Effector CD4-positive, alpha-beta T cell (primary cell): ENCODE data around the gene VARS2.
"Not testable (repeated sequence)": the region's sequence is repeated elsewhere in the genome, so short reads cannot be mapped to it uniquely, and the experiment has no call there.

Source experiments
- DNase-seq: peaks from one replicate; pipeline ENCODE4 v3.0.0-alpha.2; 2020
- total RNA-seq: gene quantifications from one replicate; lab custom pipeline; 2026; lab: John Stamatoyannopoulos, UW

VARS2 gene
- 0.75 reads per million for total RNA-seq

DNA sequence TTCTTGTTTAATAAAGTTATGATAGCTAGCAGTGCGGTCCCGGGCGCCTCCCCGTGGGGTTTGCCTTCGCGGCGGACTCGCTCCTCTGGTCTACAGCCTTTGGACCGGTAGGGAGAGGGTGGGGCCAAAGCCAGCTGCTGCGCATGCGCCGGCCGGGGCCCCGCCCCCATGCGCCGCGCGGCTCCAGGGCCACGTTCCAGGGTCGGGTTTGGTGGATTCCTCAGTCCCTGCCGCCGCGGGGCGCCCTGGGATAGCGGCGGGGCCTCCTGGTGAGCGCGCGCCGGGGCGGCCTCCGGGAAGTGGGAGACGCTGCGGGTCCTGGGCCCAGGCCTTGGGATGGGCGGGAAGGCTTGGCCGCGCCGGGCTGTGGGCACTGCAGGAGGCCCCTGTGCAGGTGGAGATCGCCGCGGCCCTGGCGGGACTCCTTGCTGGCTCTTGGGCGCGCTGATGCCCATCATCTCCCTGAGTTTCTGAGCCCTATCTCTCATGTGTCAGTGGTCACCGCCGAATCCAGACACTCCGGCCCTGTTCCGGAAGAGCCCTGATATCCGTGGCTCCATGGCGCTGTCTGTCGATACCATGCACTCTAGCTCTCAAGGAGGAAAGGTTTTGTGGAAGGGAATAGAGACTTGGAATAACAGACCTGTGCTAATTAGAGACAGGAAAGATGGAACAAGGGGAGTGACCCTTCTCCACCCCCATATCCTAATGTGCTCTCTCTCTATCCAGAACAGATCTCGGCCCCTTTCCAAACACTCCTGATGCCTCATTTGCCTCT is at the start of gene VARS2:
Gene VARS2, plus strand, starts transcription at position 163 of the 778 bp plus-strand sequence. Its CDS starts 599 bp downstream, at position 762.
- DNase-seq, result peak; percentile 82

DNA sequence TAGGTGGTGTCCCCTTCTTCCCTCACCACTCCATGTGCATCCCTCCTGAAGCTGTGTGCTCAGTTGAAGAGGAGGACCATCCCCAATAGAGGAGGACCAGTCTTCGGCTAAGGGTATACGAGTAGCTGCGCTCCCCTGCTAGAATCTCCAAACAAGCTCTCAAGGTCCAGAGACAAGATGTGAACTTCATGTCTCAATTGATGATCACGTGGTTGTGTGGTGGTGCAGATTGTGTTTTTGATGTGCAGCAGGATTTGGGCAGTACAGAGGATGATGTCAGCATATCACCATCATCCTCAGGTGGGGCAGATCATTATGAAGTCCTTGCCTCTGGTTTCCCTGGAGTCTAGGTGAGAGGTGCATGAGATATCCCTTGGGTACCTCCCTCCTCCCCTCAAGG is 49.7 kb upstream of the VARS2 start:
- DNase-seq, result no peak

DNA sequence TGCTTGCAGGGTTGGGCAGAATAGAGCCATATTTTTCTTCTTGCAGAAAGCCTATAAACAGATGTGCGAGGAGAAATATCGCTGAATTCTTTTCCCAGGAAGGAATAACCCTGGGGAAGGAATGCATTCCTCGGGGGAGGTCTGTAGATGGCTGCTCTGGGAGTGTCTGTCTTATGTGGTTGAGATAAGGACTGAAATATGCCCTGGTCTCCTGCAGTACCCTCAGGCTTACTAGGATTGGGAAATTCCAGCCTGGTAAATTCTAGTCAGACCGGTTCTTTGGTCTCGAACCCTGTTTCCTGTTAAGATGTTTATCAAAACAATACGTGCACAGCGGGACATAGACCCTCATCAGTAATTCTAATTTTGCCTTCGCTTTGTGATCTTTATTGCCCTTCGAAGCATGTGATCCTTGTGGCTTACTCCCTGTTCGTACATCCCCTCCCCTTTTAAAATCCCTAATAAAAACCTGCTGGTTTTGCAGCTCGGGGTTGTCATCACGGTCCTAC is 44.7 kb upstream of the VARS2 start:
- not testable (repeated sequence) for DNase-seq

DNA sequence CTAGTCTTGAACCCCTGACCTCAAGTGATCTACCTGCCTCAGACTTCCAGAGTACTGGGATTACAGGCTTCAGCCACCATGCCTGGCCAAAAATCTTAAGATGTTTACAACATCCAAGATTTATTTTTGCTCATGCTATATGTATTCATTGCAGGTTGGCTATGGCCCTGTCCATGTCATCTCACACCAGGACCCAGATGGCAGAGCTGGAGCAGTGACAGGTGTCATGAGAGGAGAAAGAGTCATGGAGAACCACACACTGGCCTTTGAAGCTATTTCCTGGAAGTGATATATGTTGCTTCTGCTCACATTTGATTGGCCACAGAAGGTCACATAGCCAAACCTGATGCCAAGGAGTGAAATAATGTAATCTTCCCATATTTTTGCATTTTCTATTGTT is 43.5 kb upstream of the VARS2 start:
- DNase-seq, result no peak

DNA sequence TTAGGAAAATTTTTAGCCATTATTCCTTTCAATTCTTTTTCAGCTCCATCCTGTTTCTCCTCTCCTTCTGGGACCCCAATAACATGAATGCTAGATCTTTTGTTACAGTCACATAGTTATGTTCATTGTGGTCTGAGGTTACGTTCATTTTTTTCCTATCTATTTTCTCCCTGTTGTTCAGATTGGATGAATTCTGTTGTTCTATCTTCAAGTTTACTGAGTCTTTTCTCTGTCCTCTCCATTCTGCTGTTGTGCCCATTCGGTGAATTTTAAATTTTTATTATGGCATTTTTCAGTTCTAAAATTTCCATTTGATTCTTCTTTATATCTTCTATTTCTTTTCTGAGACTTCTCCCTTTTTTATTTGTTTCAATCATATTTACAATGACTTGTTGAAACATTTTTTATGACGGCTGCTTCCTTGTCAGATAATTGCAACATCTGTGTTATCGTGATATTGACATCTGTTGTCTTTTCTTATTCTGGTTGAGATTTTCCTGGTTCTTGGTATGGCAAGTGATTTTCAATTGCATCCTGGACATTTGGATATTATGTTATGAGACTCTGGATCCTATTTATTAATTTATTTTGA is 42.4 kb upstream of the VARS2 start:
- DNase-seq, result no peak

DNA sequence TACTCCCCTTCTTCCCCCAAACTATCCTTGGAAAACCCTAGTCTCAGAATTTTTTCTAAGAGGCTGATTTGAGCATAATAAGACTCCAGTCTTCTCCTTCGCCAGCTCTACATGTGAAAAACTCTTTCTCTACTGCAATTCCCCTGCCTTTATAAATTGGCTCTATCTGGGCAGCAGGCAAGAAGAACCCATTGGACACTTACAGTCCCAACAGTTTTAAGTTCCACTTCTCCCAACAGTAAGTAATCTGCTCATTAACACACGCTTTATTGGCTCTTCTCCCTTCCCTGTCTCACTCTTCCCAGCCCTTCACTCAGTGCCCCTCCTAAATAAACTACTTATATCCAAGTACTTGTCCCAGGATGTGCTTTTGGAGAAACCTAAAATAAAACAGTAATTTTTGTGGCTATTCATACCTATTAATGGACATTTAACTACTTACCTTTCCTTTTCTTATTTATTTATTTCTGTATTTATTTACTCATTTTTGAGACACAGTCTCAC is 40.8 kb upstream of the VARS2 start:
- DNase-seq, result no peak

DNA sequence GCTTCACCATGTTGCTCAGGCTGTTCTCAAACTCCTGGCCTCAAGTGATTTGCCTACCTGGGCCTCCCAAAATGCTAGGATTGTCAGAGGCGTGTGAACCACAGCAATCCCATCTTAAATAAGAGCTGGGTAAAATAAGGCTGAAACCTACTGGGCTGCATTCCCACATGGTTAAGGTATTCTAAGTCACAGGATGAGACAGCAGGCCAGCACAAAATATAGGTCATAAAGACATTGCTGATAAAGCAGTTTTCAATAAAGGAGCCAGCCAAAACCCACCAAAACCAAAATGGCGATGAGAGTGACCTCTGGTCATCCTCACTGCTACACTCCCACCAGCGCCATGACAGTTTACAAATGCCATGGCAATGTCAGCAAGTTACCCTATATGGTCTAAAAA is 40.2 kb upstream of the VARS2 start:
- not testable (repeated sequence) for DNase-seq

DNA sequence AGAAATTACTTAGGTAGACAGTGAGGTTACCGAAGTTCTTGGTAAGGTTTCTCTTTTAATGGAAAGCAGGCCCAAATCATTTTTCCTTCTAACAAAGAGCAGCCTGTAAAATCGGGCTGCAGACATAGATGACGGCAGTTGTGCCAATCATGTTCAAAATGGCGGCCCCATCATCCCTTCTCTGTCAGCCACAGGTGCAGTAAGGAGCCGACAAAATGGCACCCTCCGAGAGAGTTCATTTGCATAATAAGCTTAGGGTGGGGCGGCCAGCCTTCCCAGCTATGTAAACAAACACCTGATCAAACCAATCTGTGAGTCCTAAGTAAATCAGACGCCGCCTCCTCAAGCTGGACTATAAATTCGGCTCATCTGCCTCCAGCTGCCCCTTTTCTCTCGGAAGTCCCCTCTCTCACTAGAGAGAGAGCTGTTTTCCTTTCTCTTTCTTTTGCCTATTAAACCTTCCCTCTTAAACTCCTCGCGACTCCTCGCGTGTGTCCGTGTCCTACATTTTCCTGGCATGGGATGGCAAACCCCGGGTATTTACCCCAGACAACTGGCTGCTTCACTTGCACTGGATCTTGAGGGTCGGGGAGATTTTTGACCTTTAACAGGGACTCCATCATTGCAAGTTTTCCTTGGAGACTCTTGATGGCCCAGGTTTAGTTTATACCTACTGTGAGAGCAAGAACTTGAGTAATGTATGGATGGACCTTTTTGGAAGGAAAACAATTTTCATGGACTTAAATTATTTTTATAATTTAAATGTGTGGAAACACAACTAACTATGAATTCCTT is 38.6 kb upstream of the VARS2 start:
- DNase-seq, result no peak

DNA sequence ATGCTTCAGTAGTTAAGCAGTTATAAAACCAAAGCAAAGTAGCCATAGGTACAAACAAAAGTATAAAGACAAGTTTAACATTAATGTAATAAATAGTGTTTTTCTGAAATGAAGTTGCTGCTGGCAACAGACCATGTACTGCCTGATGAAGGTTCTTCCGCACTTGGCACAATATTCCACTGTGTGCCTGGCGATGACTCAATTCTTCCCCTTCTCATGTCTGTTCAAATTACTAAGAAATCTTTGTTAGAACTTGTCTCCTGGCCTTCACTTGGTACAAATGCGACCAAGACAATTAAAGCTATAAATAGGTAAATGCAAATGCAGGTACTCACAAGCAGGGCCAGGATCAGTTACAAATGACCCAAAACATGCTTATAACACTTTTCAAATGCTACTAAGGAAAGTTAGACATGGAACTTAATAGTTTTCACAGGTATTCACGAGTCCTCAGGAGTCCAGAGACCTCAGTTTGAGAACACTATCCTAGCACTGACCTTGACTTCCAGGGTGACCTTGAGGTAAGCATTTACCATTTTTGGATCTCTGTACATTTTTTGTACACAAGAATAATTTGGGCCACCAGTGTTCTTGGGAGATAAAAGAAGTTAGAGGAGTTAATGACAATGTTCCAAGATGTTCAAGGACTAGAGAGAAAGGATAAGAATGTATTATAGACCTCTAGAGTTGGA is 37.9 kb upstream of the VARS2 start:
- no peak for DNase-seq

DNA sequence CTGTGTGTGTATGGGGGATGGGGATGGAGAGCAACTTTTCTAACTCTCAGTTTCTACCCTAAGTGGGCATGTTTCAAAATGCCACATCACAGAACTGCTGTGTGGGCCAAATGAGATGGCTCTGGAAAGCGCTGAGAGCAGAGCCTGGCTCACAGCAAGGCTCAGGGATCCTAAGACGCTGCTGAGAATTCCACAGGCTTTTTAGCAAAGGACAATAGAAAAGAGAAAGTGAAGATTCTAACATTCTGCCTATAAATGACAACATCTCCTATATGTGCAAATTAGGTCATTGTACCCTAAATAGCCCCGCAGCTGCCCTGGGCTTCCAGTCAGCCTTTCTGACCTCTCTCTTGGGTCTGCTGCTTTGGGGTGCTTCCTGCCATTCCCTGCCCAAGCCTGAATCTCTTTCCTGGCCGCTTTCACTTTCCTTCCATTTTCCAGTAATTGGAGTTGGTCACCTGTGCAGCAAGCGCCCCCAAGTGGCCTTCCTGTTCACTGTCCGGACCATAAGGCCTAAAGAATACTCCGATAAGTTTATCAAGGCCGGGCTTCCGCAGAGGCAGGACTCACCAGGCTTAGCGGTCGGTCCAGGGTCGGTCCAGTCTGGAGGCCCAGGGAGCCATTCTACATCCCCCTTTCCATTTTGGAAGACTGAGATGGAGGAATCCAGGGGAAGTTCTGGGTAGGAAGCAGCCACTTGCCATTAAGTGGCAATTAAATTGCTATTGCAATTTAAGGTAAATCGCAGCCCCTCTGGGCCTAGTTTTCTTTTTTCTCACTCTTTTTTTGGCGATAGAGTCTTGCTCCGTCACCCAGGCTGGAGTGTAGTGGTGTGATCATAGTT is 36.4 kb upstream of the VARS2 start:
- DNase-seq, result peak; percentile 59

DNA sequence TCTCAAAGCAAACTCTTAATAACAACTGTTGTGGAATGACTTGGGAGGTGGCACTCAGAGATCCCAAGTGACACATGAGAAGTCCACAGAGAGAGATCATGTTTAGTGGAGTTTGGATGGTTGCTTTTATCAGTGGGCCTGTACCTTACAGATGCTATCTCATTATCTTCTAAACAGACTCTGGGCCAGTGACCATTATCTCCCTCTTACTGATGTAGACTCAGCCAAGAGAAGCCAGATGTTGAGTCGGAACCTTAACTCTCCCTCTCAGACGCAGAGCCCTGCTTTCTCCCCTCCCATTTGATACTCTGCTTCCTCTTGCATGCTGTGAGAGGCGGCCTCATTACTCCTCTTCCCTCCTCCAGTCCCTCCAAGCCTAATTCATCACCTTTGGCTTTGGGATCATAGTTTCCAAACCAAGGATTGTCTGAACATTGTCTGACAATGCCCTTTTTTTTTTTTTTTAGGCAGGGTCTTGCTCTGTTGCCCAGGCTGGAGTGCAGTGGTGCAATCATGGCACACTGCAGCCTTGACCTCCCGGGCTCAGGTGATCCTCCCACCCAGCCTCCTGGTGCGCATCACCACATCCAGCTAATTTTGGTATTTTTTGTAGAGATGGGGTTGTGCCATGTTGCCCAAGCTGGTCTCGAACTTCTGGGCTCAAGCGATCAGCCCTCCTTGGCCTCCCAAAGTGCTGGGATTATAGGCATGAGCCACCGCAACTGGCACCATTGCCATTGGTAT is 34.2 kb upstream of the VARS2 start:
- no peak for DNase-seq

DNA sequence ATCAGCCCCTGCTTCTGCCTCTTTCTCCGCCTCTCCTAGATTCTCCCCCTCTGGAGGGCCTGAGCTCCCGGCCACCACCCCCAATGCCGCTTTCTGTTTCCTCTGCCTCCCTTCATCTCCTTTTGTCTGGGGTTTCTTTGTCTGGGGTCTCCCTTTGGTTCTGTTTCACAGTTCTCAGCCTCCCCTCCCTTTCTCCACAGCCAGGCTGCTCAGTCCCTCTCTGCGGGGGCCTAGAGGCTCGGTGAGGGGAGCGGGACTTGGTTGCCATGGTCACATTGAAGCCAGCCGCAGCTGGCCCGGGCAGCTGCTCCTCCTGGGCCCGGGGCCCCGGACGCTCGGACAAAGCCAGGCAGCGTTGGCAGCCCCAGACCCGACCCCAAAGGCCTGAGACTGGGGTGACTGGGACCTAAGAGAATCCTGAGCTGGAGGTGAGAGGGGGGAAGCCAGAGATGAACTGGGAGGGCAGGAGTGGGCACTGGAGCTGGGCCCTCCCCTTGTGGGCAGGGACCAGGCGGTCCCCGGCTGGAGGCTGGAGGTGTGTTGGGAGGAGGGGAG is 33.3 kb upstream of the VARS2 start:
- DNase-seq, result no peak

DNA sequence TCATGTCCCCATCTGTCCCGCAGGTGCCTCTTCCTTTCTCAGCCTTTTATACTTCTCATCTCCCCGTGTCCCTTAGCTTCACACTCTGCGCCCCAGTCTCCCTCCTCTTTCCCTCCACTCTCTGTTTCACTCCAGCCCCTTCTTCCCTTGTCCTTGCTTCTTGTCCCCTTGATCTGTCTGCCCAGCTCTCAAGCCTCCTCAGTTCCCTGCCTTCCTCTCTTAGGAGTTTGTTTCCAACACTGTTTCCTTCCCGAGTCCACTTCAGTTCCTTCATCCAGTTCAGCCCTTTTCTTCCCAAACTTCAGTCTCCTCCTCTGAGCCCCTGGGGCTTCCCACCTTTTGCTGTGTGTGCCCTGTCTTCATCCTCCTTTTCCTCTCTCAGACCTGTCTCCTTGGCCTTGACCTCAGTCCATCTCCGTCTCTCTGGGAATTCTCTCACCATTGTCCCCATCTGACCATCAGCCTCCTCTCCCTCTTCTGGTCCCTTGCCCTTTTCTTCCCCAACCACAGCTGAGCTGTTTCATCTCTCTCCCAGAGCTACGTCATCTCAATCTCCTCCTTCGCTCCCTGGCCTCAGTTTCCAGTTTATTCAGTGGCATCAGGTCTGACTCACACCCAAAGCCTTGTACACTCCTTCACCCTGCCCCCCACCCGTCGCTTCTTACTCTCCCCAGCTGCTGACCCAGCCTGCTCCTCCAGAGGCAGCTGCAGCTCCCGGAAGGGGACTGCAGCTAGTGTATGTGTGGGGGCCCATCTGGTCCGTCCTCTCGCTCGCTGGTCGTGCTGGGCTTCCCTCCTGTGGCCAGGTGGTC is 32.4 kb upstream of the VARS2 start:
- DNase-seq, result no peak

DNA sequence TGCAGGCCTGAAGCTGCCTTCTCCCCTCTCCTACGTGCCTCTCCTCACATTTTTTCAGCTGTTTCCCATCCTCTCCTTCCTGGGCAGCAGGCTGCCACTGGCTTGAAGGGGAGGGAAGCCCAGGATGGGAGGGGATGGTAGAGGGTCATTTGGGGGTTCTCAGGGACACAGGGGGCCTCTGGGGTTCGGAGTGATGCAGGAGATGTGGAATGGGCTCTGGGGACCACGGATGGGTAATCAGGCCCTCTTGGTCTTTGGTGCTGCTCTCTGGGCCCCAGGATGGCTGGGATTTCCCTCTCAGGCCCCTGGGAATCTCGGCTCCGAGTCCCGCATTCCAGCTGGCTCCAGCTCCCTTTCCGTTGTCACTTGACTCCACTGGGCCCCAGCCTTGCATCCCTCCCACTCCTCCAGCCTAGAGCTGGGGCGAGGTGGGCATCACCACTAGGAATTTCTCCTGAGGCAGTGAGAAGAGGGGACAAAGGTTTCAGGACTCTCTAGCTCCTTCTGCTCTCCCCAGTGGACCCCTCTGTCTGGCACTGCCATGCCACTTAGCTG is 31.8 kb upstream of the VARS2 start:
- DNase-seq, result no peak

DNA sequence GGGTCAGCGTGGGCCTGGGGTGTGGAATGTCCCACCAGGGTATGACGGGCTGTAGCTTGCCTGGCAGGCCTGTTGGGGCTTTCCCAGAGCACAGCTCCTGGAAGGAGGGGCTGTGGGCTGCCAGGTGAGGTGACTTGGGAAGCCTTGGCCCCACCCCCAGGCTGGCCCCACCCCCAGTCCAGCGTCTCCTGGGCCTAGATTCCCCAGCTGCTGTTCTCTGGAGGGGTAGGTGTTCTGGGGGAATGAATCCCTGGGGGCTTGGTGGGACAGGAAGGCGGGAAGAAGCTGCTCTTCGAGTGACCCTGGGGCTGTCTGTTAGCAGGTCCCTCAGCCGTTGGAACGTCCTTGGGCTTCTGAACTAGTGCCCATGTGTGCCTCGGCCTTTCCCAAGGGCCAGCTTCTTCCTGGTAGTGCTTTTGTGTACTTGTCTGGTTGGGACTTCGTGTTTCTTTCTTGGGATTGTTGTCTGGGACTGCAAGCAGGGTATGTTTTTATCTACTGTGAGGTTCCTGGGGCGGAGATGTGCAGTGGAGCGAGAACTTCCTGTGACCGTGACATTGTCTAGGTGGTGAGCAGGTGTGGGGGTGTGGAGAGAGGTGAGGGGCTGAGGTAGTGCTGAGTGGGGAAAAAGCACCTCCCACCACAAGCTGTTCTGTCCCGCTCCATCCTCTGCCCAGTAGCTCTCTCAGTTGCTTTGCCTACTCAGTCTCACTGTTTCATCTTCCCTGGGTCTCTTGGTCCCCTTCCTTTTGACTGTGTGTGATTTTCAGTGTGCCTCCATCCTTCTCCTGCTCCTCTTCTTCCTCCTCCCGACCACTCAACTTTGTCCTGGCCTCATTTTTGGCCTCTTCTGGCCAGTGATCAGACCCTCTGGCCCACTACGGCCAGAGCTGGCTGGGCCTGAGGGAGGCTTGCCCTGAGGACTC is 31.0 kb upstream of the VARS2 start:
- no peak for DNase-seq

DNA sequence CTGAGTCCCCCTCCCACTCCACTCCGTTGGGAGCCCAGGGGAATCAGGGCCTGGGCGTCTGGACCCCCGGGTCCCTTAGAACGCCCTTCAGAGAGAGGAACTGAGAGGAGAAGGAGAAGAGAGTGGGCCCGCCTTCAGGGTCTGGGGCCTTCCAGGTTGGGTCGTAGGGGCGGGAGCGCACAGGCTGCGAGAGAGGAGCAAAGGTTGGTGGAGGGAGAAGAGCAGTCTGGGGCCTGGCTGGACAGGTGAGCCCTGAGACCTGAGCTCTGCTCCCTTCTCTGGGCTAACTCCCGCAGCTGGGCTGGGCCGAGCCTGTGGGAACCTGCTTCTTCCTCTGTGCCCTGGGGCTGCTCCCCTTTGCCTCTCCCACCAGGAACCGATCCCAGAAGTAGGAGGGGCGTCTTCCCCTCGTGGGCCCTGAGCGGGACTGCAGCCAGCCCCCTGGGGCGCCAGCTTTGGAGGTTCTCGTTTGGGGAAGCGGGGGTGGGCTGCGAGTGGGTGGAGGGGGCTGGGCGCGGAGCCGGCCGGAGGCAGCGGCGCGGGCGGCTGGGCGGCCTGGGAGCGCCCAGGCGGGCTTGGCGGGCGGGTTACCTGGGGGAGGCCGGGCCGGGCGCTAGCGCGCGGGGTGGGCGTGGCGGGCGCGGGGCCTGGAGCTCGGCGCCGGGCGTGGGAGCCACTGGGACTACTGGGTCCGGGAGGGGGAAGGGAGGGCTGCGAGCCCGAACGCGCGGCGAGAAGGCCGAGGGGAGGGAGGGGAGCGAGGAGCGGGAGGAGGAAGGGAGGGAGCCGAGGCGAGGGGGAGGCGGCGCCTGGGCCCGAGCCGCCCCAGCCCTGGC is 30.1 kb upstream of the VARS2 start, which contains the start of gene DDR1:
Gene DDR1, plus strand, starts transcription at position 835 of the 836 bp plus-strand sequence. CDS start 4,211 bp downstream, outside the sequence.
- DNase-seq, result peak; percentile 28
